K562 (cell line): Measurements from ENCODE around the gene SLMAP. TPM values are rescaled to one million over a fixed set of nuclear protein-coding genes. Genes with fewer than 3 reads are reported as not detected.

Source experiments
- ATAC-seq: fragments of 200-7000 bp; cut with Tn5 transposase; 3 replicates; pipeline ENCODE4 v1.9.1; 2020; ENCODE audit warnings: moderate library complexity
- BruUV-seq: library from RNA; stranded (reverse); fragments of 400-500 nt; replicated peaks from 2 replicates; lab custom pipeline; 2021; lab: Mats Ljungman, UMichigan
- CTCF ChIA-PET: fragments of 300-600 bp; formaldehyde crosslinking; extraction: SDS; loops from one replicate; lab custom pipeline; 2021; ENCODE audit warnings: low intra/inter-chr PET ratio; lab: Yijun Ruan, JAX
- POLR2A ChIA-PET: fragments of 300-600, 350-650 bp; sonication (Branson Sonifier 250); formaldehyde crosslinking; extraction: SDS; loops from one replicate; lab custom pipeline; 2021; ENCODE audit warnings: antibody characterized with exemption, inconsistent platforms; lab: Yijun Ruan, JAX
- DNase-seq, 4 experiments: peaks; one replicate each; pipeline versions ENCODE4 v3.0.0 to v3.0.0-alpha.2; 2011 to 2018; ENCODE audit warnings: low spot score in 3 of 4, mixed read lengths in 3 of 4; ENCODE audit errors: extremely low read depth in 1 of 4
- FAIRE-seq: peaks from 2 replicates; lab custom pipeline; 2011; peaks lifted over from hg19 to GRCh38; lab: Jason Lieb, UNC
- H2AFZ ChIP-seq: 2 replicates; pipeline ENCODE4 v1.6.0; 2011; ENCODE audit warnings: low read depth, low read length, control low read depth, inconsistent platforms
- H3K27ac ChIP-seq: fragments of 200-600 bp; 3 replicates; pipeline ENCODE4 v1.8.0; 2011; ENCODE audit warnings: low read depth, mild to moderate bottlenecking, control low read depth, inconsistent platforms, low read length, moderate library complexity, mixed read lengths; ENCODE audit errors: extremely low read depth
- H3K27me3 ChIP-seq, 2 experiments: fragments of 300-600 bp in 1 of 2; 2 replicates in 1 of 2; 3 replicates in 1 of 2; pipeline versions ENCODE4 v1.6.0 to v1.8.0; 2011; ENCODE audit warnings: inconsistent platforms in 2 of 2, low read length in 2 of 2, mild to moderate bottlenecking in 1 of 2, mixed read lengths in 1 of 2, moderate library complexity in 1 of 2; ENCODE audit not compliant: control insufficient read depth in 2 of 2, insufficient read depth in 2 of 2
- H3K36me3 ChIP-seq: fragments of 300-600 bp; 3 replicates; pipeline ENCODE4 v1.8.0; 2011; ENCODE audit warnings: mild to moderate bottlenecking, low read length, inconsistent platforms; ENCODE audit not compliant: control insufficient read depth, insufficient read depth
- H3K4me1 ChIP-seq, 2 experiments: fragments of 200-600 bp in 1 of 2; replicated peaks in 1 of 2; 2 replicates in 1 of 2; 3 replicates in 1 of 2; pipeline versions ENCODE4 v1.5.1 to v1.8.0; 2011; ENCODE audit warnings: inconsistent platforms in 2 of 2, low read length in 2 of 2, mild to moderate bottlenecking in 1 of 2, mixed read lengths in 1 of 2, moderate library complexity in 1 of 2; ENCODE audit not compliant: control insufficient read depth in 2 of 2, insufficient read depth in 2 of 2
- H3K4me2 ChIP-seq: 2 replicates; pipeline ENCODE4 v1.6.1; 2011; ENCODE audit warnings: low read length, control low read depth, inconsistent platforms, mixed read lengths; ENCODE audit not compliant: insufficient read depth
- H3K4me3 ChIP-seq: fragments of 200-600 bp; sonication (generic), shearing (Covaris generic); 2 replicates; pipeline ENCODE4 v1.5.1; 2016; ENCODE audit warnings: control low read depth, inconsistent platforms
- H3K79me2 ChIP-seq: fragments of 200-600 bp; 3 replicates; pipeline ENCODE4 v1.8.0; 2011; ENCODE audit warnings: low read length, inconsistent platforms; ENCODE audit not compliant: control insufficient read depth, insufficient read depth
- H3K9ac ChIP-seq, 2 experiments: 2 replicates each; pipeline versions ENCODE4 v1.6.0 to v1.6.1; 2011; ENCODE audit warnings: low read depth in 2 of 2, low read length in 2 of 2, control low read depth in 1 of 2, inconsistent platforms in 1 of 2, mild to moderate bottlenecking in 1 of 2, mixed read lengths in 1 of 2; ENCODE audit not compliant: insufficient read depth in 1 of 2
- H3K9me1 ChIP-seq: one replicate; pipeline ENCODE4 v1.6.0; 2011; ENCODE audit warnings: inconsistent platforms, mild to moderate bottlenecking, low read length, moderate library complexity; ENCODE audit not compliant: control insufficient read depth, insufficient read depth
- H3K9me3 ChIP-seq: replicated peaks from 2 replicates; pipeline ENCODE4 v1.5.1; 2011; ENCODE audit warnings: low read depth, low read length, inconsistent platforms; ENCODE audit not compliant: control insufficient read depth, insufficient read depth
- H4K20me1 ChIP-seq: replicated peaks from 2 replicates; pipeline ENCODE4 v1.6.1; 2011; ENCODE audit warnings: low read length, inconsistent platforms, mixed read lengths; ENCODE audit not compliant: control insufficient read depth, insufficient read depth
- ATF3 ChIP-seq, 2 experiments: fragments of 450-650 bp in 1 of 2; sonication (generic) in 1 of 2; formaldehyde crosslinking in 1 of 2; IDR thresholded peaks in 1 of 2; conservative IDR thresholded peaks in 1 of 2; 2 replicates each; pipeline versions ENCODE4 v1.6.1 to v1.8.1; 2016 to 2023; ENCODE audit warnings: mild to moderate bottlenecking in 2 of 2, moderate library complexity in 2 of 2, inconsistent platforms in 1 of 2, missing genetic modification reagents in 1 of 2
- BHLHE40 ChIP-seq: IDR thresholded peaks from 2 replicates; pipeline ENCODE4 v1.6.1; 2011; ENCODE audit warnings: low read length, improper control_type of control experiment
- DPF2 ChIP-seq: fragments of 450-650 bp; IDR thresholded peaks from 2 replicates; pipeline ENCODE4 v1.6.1; 2016
- FOSL1 ChIP-seq: fragments of 200-800 bp; sonication (Bioruptor generic); conservative IDR thresholded peaks from 2 replicates; pipeline ENCODE4 v1.6.1; 2016; ENCODE audit warnings: missing genetic modification characterization, missing compliant biosample characterization
- JUND ChIP-seq, 2 experiments: IDR thresholded peaks; 2 replicates in 1 of 2; 3 replicates in 1 of 2; pipeline ENCODE4 v1.6.1; 2011; ENCODE audit warnings: borderline replicate concordance in 2 of 2, low read depth in 2 of 2, low read length in 2 of 2, improper control_type of control experiment in 1 of 2, missing biosample characterization in 1 of 2, missing genetic modification characterization in 1 of 2, missing genetic modification reagents in 1 of 2
- NEUROD1 ChIP-seq: fragments of 150-350 bp; IDR thresholded peaks from 2 replicates; pipeline ENCODE4 v1.6.1; 2014; ENCODE audit warnings: borderline replicate concordance, low read length, low read depth; ENCODE audit not compliant: partially characterized antibody
- PHB2 ChIP-seq: fragments of 450-650 bp; IDR thresholded peaks from 2 replicates; pipeline ENCODE4 v1.6.1; 2017; ENCODE audit warnings: low read depth
- TFE3 ChIP-seq: fragments of 450-650 bp; formaldehyde crosslinking; IDR thresholded peaks from 2 replicates; pipeline ENCODE4 v1.4.0; 2020; ENCODE audit warnings: mild to moderate bottlenecking, mixed read lengths
- THAP7 ChIP-seq: fragments of 250-450 bp; sonication (Bioruptor Pico); IDR thresholded peaks from 2 replicates; pipeline ENCODE4 v1.5.0; 2021
- WGBS: fragments of 100-300 bp; shearing (Covaris generic); methylation state at CpG from one replicate; pipeline ENCODE4 v1.1.6; 2016; ENCODE audit warnings: low coverage, mixed read lengths; ENCODE audit not compliant: insufficient coverage; ENCODE audit errors: missing lambda C conversion rate; 5-methylcytosine and 5-hydroxymethylcytosine counted together
- in situ Hi-C: fragments of 300-500 bp; cut with MboI; formaldehyde crosslinking; loops from 4 replicates; pipeline ENCODE4 v1.15.0; 2018; ENCODE audit warnings: inconsistent platforms, mixed read lengths
- intact Hi-C: fragments of 100-400 bp; cut with micrococcal nuclease; formaldehyde crosslinking; loops from 2 replicates; pipeline ENCODE4 v1.14.2; 2022
- polyA plus RNA-seq, 8 experiments: library from polyadenylated mRNA; depleted of rRNA in 4 of 8; stranded (reverse) in 5 of 8; unstranded in 3 of 8; fragments of >200 nt; fragmentation: Nextera tagmentation in 2 of 8; fragmentation: Illumina TruSeq in 1 of 8; extraction: Ambion mirVana in 2 of 8; extraction: Trizol in 1 of 8; gene quantifications; 2 replicates each; pipeline versions ENCODE4 v1.2.1 to v1.2.3, GENCODE V29; 2011 to 2014; ENCODE audit warnings: inconsistent platforms in 1 of 8, missing spikeins in 1 of 8
- total RNA-seq, 7 experiments: library from RNA; depleted of rRNA in 6 of 7; stranded (reverse); fragments of >200 nt in 6 of 7; fragmentation: Illumina TruSeq in 2 of 7; extraction: Trizol in 2 of 7; gene quantifications; 2 replicates each; pipeline versions ENCODE4 v1.2.1 to v1.2.3, GENCODE V29; 2011 to 2021; ENCODE audit warnings: low replicate concordance in 1 of 7

Gene SLMAP
- total and polyA plus RNA-seq, 9 of the 15 experiments (the other 6 are each of a cell fraction or from before 2014, with no cell fraction given) = 12.1 to 50.7 (median 28.3) TPM

- Histone ChIP-seq H2AFZ (no peak overlapping the region), H4K20me1 (peaks cover 6% of the 10 kb centered on the region; the same call in 1 of the 2 replicates), H3K27me3 (no peaks in the 10 kb centered on the region), H3K9me3 (no peaks in the 10 kb centered on the region), H3K9me1 (no peaks in the 10 kb centered on the region), H3K36me3 (no peaks in the 10 kb centered on the region), H3K4me3 (no peak overlapping the region), H3K9ac (no peak overlapping the region; a peak in 1 of 4 replicates), H3K27ac (peak overlapping the region; percentile 40; the same call in 1 of the 3 replicates), H3K4me1 (peaks cover 0 to 17% of the 10 kb centered on the region in 2 experiments; a peak in 3 of 5 replicates), H3K4me2 (no peak overlapping the region), H3K79me2 (peaks cover 79% of the 10 kb centered on the region)
- TF ChIP-seq DPF2 (0 out of 2 replicates have a peak, but pooled peaks have one; percentile 20), TFE3 (CRISPR knock-in tag) (peak; percentile 42), ATF3 (IDR thresholded peaks at IDR 0.05) (peak; percentile 77), ATF3 (CRISPR knock-in tag; conservative IDR thresholded peaks at IDR 0.05) (no peak), PHB2 (no peak), THAP7 (CRISPR knock-in tag) (no peak), BHLHE40 (peak; percentile 22; the same call in 1 of the 2 replicates), FOSL1 (tag) (peak; percentile 72), NEUROD1 (peak; percentile 71), JUND (IDR thresholded peaks at IDR 0.05; ENCODE audit: borderline replicate concordance, low read depth, low read length) (peak; percentile 58; the same call in 1 of the 2 replicates), JUND (tag; IDR thresholded peaks at IDR 0.05; ENCODE audit: borderline replicate concordance, low read depth, low read length) (0 out of 3 replicates have a peak, but pooled peaks have one; percentile 33)
- BruUV-seq = no TSS peak
- CTCF ChIA-PET = no interaction called here
- WGBS = 3% methylated on average over 3 of the region's 3 CpGs
- intact Hi-C loops = no loop called here
- POLR2A ChIA-PET = no interaction called here
- in situ Hi-C loops = no loop called here
- ATAC-seq (peak; percentile 30; the same call in 1 of the 3 replicates), FAIRE-seq (peak; percentile 6), DNase-seq (no peak)
Observed at GRCh38 chr3:57803647-57804081, 47.6 kb downstream of the SLMAP start.
